ENCODE results near the gene CDC42BPA. TPM values are rescaled to one million over a fixed set of nuclear protein-coding genes. Genes with fewer than 3 reads are reported as not detected.

The CDC42BPA gene
- total RNA-seq, 2 donors from 2014 or later = 0.87 to 7.3 TPM

DNA sequence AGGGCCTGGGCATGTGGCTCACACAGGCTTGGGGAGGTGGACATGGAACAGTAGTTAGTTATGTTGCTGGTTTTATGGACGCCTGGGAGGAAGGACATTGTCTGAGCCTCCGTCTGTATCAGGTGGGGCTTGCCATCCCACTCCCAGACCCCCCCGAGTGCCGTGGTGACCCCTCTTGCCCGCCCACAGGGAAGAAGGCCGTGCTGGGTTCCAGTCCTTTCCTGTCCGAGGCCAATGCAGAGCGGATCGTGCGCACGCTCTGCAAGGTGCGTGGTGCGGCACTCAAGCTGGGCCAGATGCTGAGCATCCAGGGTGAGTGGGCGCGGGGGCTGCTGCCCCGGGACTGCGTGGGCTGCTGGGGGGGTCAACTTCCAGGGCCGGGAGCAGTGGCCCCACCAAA lies 336.5 kb downstream of the CDC42BPA start:
- Mint-ChIP-seq H3K9me3 (no peaks in the 10 kb centered on the region), H3K36me3 (peaks cover under 1% of the 10 kb centered on the region in 2 donors), H3K27ac (peak overlapping the region in 1 of 2 donors; percentile 44)
- no peak for ATAC-seq
- no peak for DNase-seq (ENCODE audit: low spot score in 2 of 2)

DNA sequence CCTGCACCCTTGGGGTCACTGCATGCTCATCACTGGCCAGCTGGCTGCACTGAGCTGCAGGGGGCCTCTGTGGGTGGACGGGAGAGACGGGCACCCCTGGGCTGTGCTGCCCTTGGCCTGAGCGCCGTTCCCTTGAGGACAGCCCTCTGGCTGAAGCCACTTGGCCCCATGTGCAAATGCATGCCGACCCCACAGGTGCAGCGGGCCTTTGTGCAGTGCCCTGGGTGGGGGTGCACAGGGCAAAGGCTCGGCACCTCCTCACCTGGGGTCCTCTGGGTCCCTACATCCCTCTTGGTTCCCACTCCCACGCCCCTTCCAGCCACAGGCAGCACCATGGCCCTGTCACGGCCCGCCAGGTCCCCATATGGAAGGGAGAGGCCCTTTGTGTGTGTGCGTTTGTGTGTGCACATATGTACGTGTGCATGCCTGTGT lies 336.9 kb downstream of the CDC42BPA start:
- DNase-seq (ENCODE audit: low spot score in 2 of 2) (no peak), ATAC-seq (no peak)
- no peaks in the 10 kb centered on the region for H3K9me3 Mint-ChIP-seq
- H3K27ac Mint-ChIP-seq = peak overlapping the region in 1 of 2 donors; percentile 44
- no peaks in the 10 kb centered on the region for H3K36me3 Mint-ChIP-seq

- no peak for ATAC-seq
- Mint-ChIP-seq H3K27ac (no peak overlapping the region), H3K36me3 (no peaks in the 10 kb centered on the region), H3K9me3 (no peaks in the 10 kb centered on the region)
- no peak for DNase-seq (ENCODE audit: low spot score in 2 of 2)
Observed at GRCh38 chr1:226980565-226981385, 337.5 kb downstream of the CDC42BPA start.

DNA sequence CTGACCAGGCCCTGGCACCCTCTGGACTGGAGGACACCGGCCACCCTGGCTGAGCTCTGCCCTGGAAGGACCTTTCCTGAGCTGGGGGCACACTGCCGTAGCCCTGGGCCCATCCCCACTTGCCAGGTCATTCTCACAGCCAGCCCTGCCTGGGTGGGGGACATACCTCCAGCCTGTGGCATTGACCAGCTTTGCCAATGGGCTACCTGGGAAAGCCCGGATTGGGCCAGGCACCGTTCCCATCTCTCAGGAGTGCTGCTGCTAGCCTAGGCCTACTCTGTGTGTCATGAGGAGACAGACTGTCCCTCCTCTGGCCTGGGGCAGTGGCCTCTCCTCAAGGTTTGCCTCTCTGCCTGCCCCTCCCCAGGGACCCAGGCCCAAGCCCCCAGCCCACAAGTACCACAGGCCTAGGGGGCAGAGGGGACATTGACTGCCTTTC lies 338.2 kb downstream of the CDC42BPA start:
- H3K36me3 Mint-ChIP-seq = no peaks in the 10 kb centered on the region
- DNase-seq (ENCODE audit: low spot score in 2 of 2) (no peak), ATAC-seq (no peak)
- no peak overlapping the region for H3K27ac Mint-ChIP-seq
- no peaks in the 10 kb centered on the region for H3K9me3 Mint-ChIP-seq

GRCh38 chr1:226979517-226980121 lies 338.7 kb downstream of the CDC42BPA start:
- DNase-seq (ENCODE audit: low spot score in 2 of 2) (no peak), ATAC-seq (peak in 1 of 2 donors; percentile 4)
- Mint-ChIP-seq H3K9me3 (no peaks in the 10 kb centered on the region), H3K27ac (peak overlapping the region in 1 of 2 donors; percentile 14), H3K36me3 (no peaks in the 10 kb centered on the region)

- DNase-seq (ENCODE audit: low spot score in 2 of 2) = no peak
- H3K27ac Mint-ChIP-seq = peak overlapping the region in 1 of 2 donors; percentile 60
- ATAC-seq = no peak
- no peaks in the 10 kb centered on the region for H3K9me3 Mint-ChIP-seq
- H3K36me3 Mint-ChIP-seq = no peaks in the 10 kb centered on the region
Observed at GRCh38 chr1:226979115-226979516, 339.2 kb downstream of the CDC42BPA start.

DNA sequence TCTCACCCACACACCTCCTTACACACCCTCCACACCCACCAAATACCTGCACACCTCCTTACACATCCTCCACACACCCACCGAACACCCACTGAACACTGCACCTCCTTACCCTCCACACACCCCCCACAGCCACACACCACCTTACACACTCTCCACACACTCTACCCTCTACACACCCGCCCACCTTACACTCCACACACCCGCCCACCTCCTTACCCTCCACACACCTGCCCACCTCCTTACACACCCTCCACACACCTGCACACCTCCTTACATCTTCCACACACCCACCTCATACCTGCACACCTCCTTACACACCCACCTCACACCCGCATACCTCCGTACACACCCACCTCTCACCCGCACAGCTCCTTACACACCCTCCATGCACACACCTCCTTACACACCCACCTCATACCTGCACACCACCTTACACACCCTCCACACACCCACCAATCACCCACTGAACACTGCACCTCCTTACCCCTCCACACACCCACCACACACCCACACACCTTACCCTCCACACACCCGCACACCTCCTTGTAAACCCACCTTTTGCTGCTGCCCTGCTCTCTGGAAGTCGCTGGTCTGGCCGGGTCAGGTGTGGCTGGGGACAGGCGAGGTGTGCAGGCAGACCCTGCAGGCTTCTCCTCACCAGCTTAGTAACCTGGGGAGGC lies 339.7 kb downstream of the CDC42BPA start:
- no peak for DNase-seq (ENCODE audit: low spot score in 2 of 2)
- Mint-ChIP-seq H3K36me3 (no peaks in the 10 kb centered on the region), H3K27ac (peak overlapping the region in 1 of 2 donors; percentile 60), H3K9me3 (no peaks in the 10 kb centered on the region)
- no peak for ATAC-seq

GRCh38 chr1:226977643-226978431 lies 340.5 kb downstream of the CDC42BPA start:
- DNase-seq (ENCODE audit: low spot score in 2 of 2) (no peak), ATAC-seq (no peak)
- no peaks in the 10 kb centered on the region for H3K36me3 Mint-ChIP-seq
- H3K9me3 Mint-ChIP-seq = no peaks in the 10 kb centered on the region
- peak overlapping the region in 1 of 2 donors; percentile 60 for H3K27ac Mint-ChIP-seq

- H3K9me3 Mint-ChIP-seq = peaks cover 0 to 1% of the 10 kb centered on the region in 2 donors
- no peak overlapping the region for H3K27ac Mint-ChIP-seq
- ATAC-seq = no peak
- no peak for DNase-seq (ENCODE audit: low spot score in 2 of 2)
- peaks cover 0 to 2% of the 10 kb centered on the region in 2 donors for H3K36me3 Mint-ChIP-seq
Observed at GRCh38 chr1:226976978-226977642, 341.2 kb downstream of the CDC42BPA start.

GRCh38 chr1:226976276-226976977 lies 341.9 kb downstream of the CDC42BPA start:
- ATAC-seq (no peak), DNase-seq (ENCODE audit: low spot score in 2 of 2) (no peak)
- H3K27ac Mint-ChIP-seq = peak overlapping the region in 1 of 2 donors; percentile 55
- H3K36me3 Mint-ChIP-seq = peaks cover 7 to 9% of the 10 kb centered on the region in 2 donors
- peaks cover 4 to 8% of the 10 kb centered on the region in 2 donors for H3K9me3 Mint-ChIP-seq

DNA sequence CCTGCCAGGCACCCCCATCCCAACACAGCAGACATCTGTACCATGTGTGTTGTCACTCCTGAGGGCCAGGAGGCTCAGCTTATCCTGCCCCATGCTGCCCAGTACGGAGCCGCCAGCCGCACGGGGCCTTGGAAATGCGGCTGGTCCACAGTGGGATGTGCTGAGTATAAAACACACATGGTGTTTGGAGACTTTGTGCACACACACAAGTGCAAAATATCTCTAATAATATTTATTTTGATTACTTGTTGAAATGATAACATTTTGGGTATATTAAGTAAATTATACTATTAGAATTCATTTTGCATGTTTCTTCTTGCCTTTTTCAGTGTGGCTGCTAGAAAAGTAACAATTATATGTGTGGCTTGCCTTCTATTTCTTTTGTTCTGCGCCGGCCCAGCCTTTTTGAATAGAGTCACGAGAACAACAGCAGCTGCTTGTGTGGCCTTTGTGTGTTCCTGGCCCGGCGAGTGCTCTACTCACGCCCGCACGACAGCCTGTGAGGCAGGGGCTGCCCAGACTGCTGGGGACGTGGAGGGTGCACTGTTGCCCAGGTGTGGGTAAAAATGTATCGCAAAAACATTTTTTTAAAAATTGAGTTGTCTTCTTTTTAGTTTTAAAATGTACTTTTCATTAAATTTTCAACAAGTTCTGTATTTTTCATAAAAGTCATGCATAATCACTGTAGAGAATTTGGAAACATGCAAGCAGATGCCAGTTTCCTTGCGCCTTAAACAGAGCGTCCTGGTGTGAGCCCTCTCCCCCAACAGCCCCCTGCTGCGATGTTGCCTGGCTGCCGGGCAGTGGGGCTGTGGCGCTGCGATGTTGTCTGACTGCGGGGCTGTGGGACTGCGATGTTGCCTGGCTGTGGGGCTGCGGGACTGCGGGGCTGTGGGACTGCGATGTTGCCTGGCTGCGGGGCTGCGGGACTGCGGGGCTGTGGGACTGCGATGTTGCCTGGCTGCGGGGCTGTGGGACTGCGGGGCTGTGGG lies 342.7 kb downstream of the CDC42BPA start:
- no peak overlapping the region for H3K27ac Mint-ChIP-seq
- no peak for ATAC-seq
- peaks cover 4 to 8% of the 10 kb centered on the region in 2 donors for H3K9me3 Mint-ChIP-seq
- peaks cover 7 to 9% of the 10 kb centered on the region in 2 donors for H3K36me3 Mint-ChIP-seq
- no peak for DNase-seq (ENCODE audit: low spot score in 2 of 2)

GRCh38 chr1:226974544-226975258 lies 343.6 kb downstream of the CDC42BPA start:
- no peak for ATAC-seq
- H3K9me3 Mint-ChIP-seq = peaks cover 4 to 8% of the 10 kb centered on the region in 2 donors
- peaks cover 9 to 11% of the 10 kb centered on the region in 2 donors for H3K36me3 Mint-ChIP-seq
- DNase-seq (ENCODE audit: low spot score in 2 of 2) = no peak
- peak overlapping the region in 1 of 2 donors; percentile 48 for H3K27ac Mint-ChIP-seq

DNA sequence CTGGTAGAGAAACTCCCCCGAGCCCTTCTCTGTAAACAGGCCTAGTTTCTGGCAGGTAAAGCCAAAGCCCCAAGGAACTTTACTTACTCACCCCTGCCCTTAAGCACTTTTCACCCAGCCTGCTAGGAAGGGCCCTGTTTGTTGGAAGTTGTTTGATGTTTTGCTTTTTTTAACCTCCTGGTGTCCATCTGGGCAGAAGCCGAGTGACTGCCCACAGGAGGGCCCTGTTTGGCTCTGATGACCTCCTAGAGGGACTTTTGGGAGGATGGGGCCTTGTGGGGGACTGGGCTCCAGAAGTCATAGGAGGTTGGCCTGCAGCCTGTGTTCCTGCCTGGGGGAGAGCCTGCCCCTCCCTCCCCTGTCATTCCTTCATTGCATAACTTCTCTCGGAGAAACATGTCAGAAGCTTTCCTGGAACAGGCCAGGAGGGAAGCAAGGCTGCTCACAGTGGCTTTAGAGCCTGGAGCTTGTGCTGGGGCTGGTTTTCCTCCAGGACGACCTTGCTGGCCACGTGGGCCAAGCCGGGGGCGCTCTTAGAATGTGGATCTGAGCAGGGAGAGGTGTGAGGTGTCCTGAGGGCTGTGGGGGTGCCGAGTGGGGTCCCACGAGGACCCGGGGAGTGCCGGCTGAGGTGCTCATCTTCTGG lies 344.3 kb downstream of the CDC42BPA start:
- DNase-seq (ENCODE audit: low spot score in 2 of 2) (no peak), ATAC-seq (no peak)
- peaks cover 4 to 8% of the 10 kb centered on the region in 2 donors for H3K9me3 Mint-ChIP-seq
- H3K27ac Mint-ChIP-seq = peak overlapping the region in 1 of 2 donors; percentile 48
- H3K36me3 Mint-ChIP-seq = peaks cover 9 to 18% of the 10 kb centered on the region in 2 donors
